Hepatocyte (in vitro differentiated cells): ENCODE results near the gene KDM4C.

Experiments used
- EZH2 ChIP-seq: fragments of 200-600 bp; sonication (generic); IDR thresholded peaks from 2 replicates; pipeline ENCODE4 v1.6.1; 2016; ENCODE audit warnings: antibody characterized with exemption, mild to moderate bottlenecking, borderline replicate concordance
- TF ChIP-seq, protein P1 (sequence below): fragments of 200-600 bp; sonication (generic); IDR thresholded peaks from 2 replicates; pipeline ENCODE4 v1.5.1; 2016; ENCODE audit warnings: antibody characterized with exemption, mild to moderate bottlenecking; ENCODE audit not compliant: poor library complexity

- TF ChIP-seq, protein P1, sequence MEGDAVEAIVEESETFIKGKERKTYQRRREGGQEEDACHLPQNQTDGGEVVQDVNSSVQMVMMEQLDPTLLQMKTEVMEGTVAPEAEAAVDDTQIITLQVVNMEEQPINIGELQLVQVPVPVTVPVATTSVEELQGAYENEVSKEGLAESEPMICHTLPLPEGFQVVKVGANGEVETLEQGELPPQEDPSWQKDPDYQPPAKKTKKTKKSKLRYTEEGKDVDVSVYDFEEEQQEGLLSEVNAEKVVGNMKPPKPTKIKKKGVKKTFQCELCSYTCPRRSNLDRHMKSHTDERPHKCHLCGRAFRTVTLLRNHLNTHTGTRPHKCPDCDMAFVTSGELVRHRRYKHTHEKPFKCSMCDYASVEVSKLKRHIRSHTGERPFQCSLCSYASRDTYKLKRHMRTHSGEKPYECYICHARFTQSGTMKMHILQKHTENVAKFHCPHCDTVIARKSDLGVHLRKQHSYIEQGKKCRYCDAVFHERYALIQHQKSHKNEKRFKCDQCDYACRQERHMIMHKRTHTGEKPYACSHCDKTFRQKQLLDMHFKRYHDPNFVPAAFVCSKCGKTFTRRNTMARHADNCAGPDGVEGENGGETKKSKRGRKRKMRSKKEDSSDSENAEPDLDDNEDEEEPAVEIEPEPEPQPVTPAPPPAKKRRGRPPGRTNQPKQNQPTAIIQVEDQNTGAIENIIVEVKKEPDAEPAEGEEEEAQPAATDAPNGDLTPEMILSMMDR, result no peak
- no peak for TF ChIP-seq EZH2
Observed at GRCh38 chr9:6945816-6946215, 188.0 kb downstream of the KDM4C start.
